WTC11 (cell line): Measurements from ENCODE around the gene RBP7. TPM values are rescaled to one million over a fixed set of nuclear protein-coding genes. Genes with fewer than 3 reads are reported as not detected.

Source experiments
- ATAC-seq: fragments of 200-7000 bp; cut with Tn5 transposase; 2 replicates; pipeline ENCODE4 v1.10.0; 2021; ENCODE audit warnings: mild to moderate bottlenecking, moderate library complexity
- CTCF ChIA-PET: fragments of 300-600 bp; sonication (Branson Sonifier 250); formaldehyde crosslinking; loops from one replicate; lab custom pipeline; 2021; ENCODE audit warnings: antibody characterized with exemption; lab: Charles Lee
- POLR2A ChIA-PET: fragments of 350-600 bp; sonication (Branson Sonifier 250); formaldehyde crosslinking; loops from one replicate; lab custom pipeline; 2021; ENCODE audit warnings: antibody characterized with exemption; lab: Charles Lee
- DNase-seq: peaks from one replicate; pipeline ENCODE4 v3.0.0; 2021; ENCODE audit warnings: low spot score
- H3K27ac Mint-ChIP-seq: 2 replicates; pipeline ENCODE4 v1.8.0; 2021; ENCODE audit warnings: mixed read lengths
- H3K27me3 Mint-ChIP-seq: 2 replicates; pipeline ENCODE4 v1.8.0; 2021; ENCODE audit warnings: low read depth, mild to moderate bottlenecking, moderate library complexity, mixed read lengths
- H3K36me3 Mint-ChIP-seq: 2 replicates; pipeline ENCODE4 v1.8.0; 2021; ENCODE audit warnings: mixed read lengths
- H3K4me1 Mint-ChIP-seq: 2 replicates; pipeline ENCODE4 v1.8.0; 2022; ENCODE audit warnings: mixed read lengths
- H3K4me3 Mint-ChIP-seq: 2 replicates; pipeline ENCODE4 v1.8.0; 2021; ENCODE audit warnings: mild to moderate bottlenecking, moderate library complexity, mixed read lengths
- H3K9me3 Mint-ChIP-seq: 2 replicates; pipeline ENCODE4 v1.8.0; 2021; ENCODE audit warnings: mixed read lengths
- GTF2I ChIP-seq: fragments of 250-450 bp; sonication (Bioruptor Pico); conservative IDR thresholded peaks from 2 replicates; pipeline ENCODE4 v1.4.0; 2021; ENCODE audit warnings: mild to moderate bottlenecking
- HMGA2 ChIP-seq: fragments of 250-450 bp; sonication (Bioruptor Pico); IDR thresholded peaks from 2 replicates; pipeline ENCODE4 v1.4.0; 2021; ENCODE audit warnings: mild to moderate bottlenecking, moderate library complexity
- JAZF1 ChIP-seq: fragments of 250-450 bp; sonication (Bioruptor Pico); IDR thresholded peaks from 2 replicates; pipeline ENCODE4 v1.9.0; 2021; ENCODE audit warnings: moderate library complexity, mild to moderate bottlenecking, inconsistent platforms
- JUN ChIP-seq: sonication (generic); formaldehyde crosslinking; IDR thresholded peaks from 2 replicates; pipeline ENCODE4 v1.8.0; 2023; ENCODE audit warnings: mild to moderate bottlenecking, missing genetic modification reagents
- KAT7 ChIP-seq: sonication (generic); formaldehyde crosslinking; IDR thresholded peaks from 2 replicates; pipeline ENCODE4 v1.8.1; 2023; ENCODE audit warnings: missing genetic modification reagents, mild to moderate bottlenecking, borderline replicate concordance
- SMAD3 ChIP-seq: sonication (generic); formaldehyde crosslinking; IDR thresholded peaks from 2 replicates; pipeline ENCODE4 v1.8.0; 2022; ENCODE audit warnings: missing genetic modification reagents, mild to moderate bottlenecking, borderline replicate concordance
- SP1 ChIP-seq: sonication (generic); formaldehyde crosslinking; conservative IDR thresholded peaks from 2 replicates; pipeline ENCODE4 v1.8.1; 2022; ENCODE audit warnings: missing genetic modification reagents
- TCF7 ChIP-seq: sonication (generic); formaldehyde crosslinking; IDR thresholded peaks from 2 replicates; pipeline ENCODE4 v1.8.0; 2022; ENCODE audit warnings: mild to moderate bottlenecking, low read depth, missing genetic modification reagents, moderate library complexity
- TEAD1 ChIP-seq: sonication (generic); formaldehyde crosslinking; IDR thresholded peaks from 2 replicates; pipeline ENCODE4 v1.8.0; 2022; ENCODE audit warnings: mild to moderate bottlenecking, missing genetic modification reagents
- ZNF121 ChIP-seq: sonication (generic); formaldehyde crosslinking; IDR thresholded peaks from 2 replicates; pipeline ENCODE4 v1.8.0; 2023; ENCODE audit warnings: missing genetic modification reagents
- ZNF219 ChIP-seq: sonication (generic); formaldehyde crosslinking; IDR thresholded peaks from 2 replicates; pipeline ENCODE4 v1.8.0; 2023; ENCODE audit warnings: missing genetic modification reagents, mild to moderate bottlenecking, borderline replicate concordance
- ZNF232 ChIP-seq: sonication (generic); formaldehyde crosslinking; IDR thresholded peaks from 2 replicates; pipeline ENCODE4 v1.8.0; 2022; ENCODE audit warnings: mild to moderate bottlenecking, missing genetic modification reagents
- ZNF317 ChIP-seq: sonication (generic); formaldehyde crosslinking; IDR thresholded peaks from 2 replicates; pipeline ENCODE4 v1.8.1; 2023; ENCODE audit warnings: low read depth, mild to moderate bottlenecking, moderate library complexity, missing genetic modification reagents, borderline replicate concordance
- ZNF396 ChIP-seq: fragments of 250-450 bp; sonication (Bioruptor Pico); IDR thresholded peaks from 2 replicates; pipeline ENCODE4 v1.8.0; 2021; ENCODE audit warnings: mild to moderate bottlenecking, moderate library complexity, borderline replicate concordance
- ZNF416 ChIP-seq: fragments of 250-450 bp; sonication (Bioruptor Pico); IDR thresholded peaks from 2 replicates; pipeline ENCODE4 v1.9.0; 2021; ENCODE audit warnings: mild to moderate bottlenecking, inconsistent platforms
- ZNF671 ChIP-seq: fragments of 250-450 bp; sonication (Bioruptor Pico); IDR thresholded peaks from 2 replicates; pipeline ENCODE4 v1.8.0; 2021; ENCODE audit warnings: mild to moderate bottlenecking
- total RNA-seq: library from RNA; stranded (reverse); gene quantifications from 3 replicates; pipeline ENCODE4 v1.2.3, GENCODE V29; 2021
- TF ChIP-seq, protein P1 (sequence below): sonication (generic); formaldehyde crosslinking; IDR thresholded peaks from 2 replicates; pipeline ENCODE4 v1.8.0; 2023; ENCODE audit warnings: missing genetic modification reagents, mild to moderate bottlenecking, borderline replicate concordance
- TF ChIP-seq, protein P2 (sequence below): fragments of 250-450 bp; sonication (Bioruptor Pico); IDR thresholded peaks from 2 replicates; pipeline ENCODE4 v1.8.0; 2021; ENCODE audit warnings: mild to moderate bottlenecking
- TF ChIP-seq, protein P3 (sequence below): sonication (generic); formaldehyde crosslinking; IDR thresholded peaks from 2 replicates; pipeline ENCODE4 v1.8.0; 2022; ENCODE audit warnings: missing genetic modification reagents
- TF ChIP-seq, protein P4 (sequence below): sonication (generic); formaldehyde crosslinking; IDR thresholded peaks from 2 replicates; pipeline ENCODE4 v1.8.1; 2023; ENCODE audit warnings: mild to moderate bottlenecking, missing genetic modification reagents, moderate library complexity
- TF ChIP-seq, protein P5 (sequence below): sonication (generic); formaldehyde crosslinking; IDR thresholded peaks from 2 replicates; pipeline ENCODE4 v1.8.0; 2022; ENCODE audit warnings: mild to moderate bottlenecking, missing genetic modification reagents

RBP7 gene
- total RNA-seq, 1 experiment from 2014 or later, result 3.2 TPM

DNA sequence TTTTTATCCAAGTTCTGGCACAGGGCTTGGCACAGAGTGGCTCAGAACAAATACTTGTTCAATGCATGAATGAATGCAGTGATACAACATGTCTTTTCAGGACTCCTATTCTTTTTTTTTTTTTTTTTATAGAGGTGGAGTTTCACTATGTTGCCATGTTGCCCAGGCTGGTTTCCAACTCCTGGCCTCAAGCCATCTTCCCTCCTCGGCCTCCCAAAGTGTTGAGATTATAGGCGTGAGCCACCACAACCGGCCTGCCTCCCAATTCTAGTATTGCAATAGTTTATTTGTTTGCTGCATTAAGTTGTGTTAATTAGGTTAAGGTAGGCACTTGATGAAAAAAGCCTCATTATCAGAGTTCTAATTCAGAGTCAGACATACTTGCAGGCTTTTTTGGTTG lies 53.6 kb downstream of the RBP7 start (continued):
- TF ChIP-seq, protein P1, sequence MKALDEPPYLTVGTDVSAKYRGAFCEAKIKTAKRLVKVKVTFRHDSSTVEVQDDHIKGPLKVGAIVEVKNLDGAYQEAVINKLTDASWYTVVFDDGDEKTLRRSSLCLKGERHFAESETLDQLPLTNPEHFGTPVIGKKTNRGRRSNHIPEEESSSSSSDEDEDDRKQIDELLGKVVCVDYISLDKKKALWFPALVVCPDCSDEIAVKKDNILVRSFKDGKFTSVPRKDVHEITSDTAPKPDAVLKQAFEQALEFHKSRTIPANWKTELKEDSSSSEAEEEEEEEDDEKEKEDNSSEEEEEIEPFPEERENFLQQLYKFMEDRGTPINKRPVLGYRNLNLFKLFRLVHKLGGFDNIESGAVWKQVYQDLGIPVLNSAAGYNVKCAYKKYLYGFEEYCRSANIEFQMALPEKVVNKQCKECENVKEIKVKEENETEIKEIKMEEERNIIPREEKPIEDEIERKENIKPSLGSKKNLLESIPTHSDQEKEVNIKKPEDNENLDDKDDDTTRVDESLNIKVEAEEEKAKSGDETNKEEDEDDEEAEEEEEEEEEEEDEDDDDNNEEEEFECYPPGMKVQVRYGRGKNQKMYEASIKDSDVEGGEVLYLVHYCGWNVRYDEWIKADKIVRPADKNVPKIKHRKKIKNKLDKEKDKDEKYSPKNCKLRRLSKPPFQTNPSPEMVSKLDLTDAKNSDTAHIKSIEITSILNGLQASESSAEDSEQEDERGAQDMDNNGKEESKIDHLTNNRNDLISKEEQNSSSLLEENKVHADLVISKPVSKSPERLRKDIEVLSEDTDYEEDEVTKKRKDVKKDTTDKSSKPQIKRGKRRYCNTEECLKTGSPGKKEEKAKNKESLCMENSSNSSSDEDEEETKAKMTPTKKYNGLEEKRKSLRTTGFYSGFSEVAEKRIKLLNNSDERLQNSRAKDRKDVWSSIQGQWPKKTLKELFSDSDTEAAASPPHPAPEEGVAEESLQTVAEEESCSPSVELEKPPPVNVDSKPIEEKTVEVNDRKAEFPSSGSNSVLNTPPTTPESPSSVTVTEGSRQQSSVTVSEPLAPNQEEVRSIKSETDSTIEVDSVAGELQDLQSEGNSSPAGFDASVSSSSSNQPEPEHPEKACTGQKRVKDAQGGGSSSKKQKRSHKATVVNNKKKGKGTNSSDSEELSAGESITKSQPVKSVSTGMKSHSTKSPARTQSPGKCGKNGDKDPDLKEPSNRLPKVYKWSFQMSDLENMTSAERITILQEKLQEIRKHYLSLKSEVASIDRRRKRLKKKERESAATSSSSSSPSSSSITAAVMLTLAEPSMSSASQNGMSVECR, result no peak

DNA sequence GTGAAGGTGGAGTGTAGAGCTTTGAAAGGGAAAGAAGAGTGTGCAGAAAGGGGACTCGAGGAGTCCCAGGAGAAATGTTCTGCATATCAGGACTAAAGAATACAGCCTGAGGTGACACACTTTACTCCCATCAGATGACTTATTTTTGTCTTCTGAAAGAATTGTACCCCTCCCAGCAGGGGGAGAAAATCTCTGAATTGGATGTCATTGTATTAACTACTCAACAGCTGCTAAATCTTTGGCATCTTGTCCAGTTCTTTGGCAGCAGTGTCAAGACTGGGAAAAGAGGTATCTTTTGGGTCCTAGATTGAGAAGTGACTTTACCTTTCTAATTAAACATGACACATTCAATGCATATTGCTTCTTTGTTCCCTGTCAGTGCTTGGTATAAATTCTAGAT lies 54.6 kb downstream of the RBP7 start:
- Mint-ChIP-seq H3K4me3 (no peak overlapping the region), H3K9me3 (no peaks in the 10 kb centered on the region), H3K4me1 (peaks cover 9% of the 10 kb centered on the region), H3K36me3 (peaks cover 4% of the 10 kb centered on the region), H3K27ac (no peak overlapping the region), H3K27me3 (no peaks in the 10 kb centered on the region)
- no peak for DNase-seq
- CTCF ChIA-PET, result no interaction called here
- POLR2A ChIA-PET, result no interaction called here
- ATAC-seq, result no peak
- TF ChIP-seq, protein P2, sequence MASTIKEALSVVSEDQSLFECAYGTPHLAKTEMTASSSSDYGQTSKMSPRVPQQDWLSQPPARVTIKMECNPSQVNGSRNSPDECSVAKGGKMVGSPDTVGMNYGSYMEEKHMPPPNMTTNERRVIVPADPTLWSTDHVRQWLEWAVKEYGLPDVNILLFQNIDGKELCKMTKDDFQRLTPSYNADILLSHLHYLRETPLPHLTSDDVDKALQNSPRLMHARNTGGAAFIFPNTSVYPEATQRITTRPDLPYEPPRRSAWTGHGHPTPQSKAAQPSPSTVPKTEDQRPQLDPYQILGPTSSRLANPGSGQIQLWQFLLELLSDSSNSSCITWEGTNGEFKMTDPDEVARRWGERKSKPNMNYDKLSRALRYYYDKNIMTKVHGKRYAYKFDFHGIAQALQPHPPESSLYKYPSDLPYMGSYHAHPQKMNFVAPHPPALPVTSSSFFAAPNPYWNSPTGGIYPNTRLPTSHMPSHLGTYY (CRISPR knock-in tag), result no peak
- TF ChIP-seq ZNF416 (CRISPR knock-in tag) (no peak), ZNF121 (CRISPR knock-in tag) (no peak), ZNF396 (CRISPR knock-in tag) (no peak), JUN (no peak), ZNF232 (no peak), ZNF317 (no peak), TCF7 (CRISPR knock-in tag) (no peak), ZNF671 (no peak)

DNA sequence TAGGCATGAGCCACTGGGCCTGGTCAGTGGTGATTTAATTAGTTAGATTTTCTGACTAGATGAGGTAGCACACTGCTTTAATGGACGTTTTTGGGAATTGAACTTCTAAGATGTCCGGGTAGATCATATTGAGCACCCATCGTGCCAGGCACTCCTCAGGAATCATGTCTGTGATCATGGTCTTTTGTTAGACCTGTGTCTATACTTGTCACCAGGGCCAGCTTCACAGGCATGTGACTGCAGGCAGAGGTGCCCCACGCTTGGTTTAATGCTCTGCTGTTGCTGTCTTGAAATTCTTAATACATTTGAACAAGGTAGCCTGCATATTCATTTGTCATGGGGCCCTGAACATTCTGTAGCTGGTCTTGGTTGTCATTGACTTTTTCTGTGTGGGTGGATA lies 55.3 kb downstream of the RBP7 start:
- no peak for TF ChIP-seq ZNF232
- Mint-ChIP-seq H3K36me3 (peaks cover 4% of the 10 kb centered on the region), H3K4me3 (no peak overlapping the region), H3K4me1 (peaks cover 4% of the 10 kb centered on the region; the same call in 1 of the 2 replicates), H3K27me3 (no peaks in the 10 kb centered on the region), H3K27ac (no peak overlapping the region; the same call in 1 of the 2 replicates), H3K9me3 (no peaks in the 10 kb centered on the region)
- DNase-seq, result no peak
- ChIA-PET POLR2A (no interaction called here), CTCF (interaction anchor here (0.6 kb wide), 1 partner anchor 51 kb away, joined by 3 read pairs; no protein-coding TSS in a partner anchor)
- no peak for ATAC-seq

DNA sequence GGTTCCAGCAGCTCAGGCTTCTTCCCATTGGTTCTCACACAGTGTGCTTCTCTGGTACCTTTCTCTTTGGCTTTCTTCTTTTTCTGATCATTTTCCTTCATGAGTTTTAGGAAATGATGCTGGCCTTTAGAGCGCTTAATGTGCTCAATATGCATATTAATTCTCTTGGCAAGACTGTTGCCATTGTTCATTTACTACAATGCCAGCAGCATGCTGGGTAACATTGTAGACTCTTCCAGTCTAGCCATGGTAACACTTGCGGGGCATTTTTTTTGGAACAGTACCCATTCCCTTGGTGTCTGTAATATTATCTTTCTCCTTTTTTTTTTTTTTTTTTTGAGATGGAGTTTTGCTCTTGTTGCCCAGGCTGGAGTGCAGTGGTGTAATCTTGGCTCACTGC lies 57.4 kb downstream of the RBP7 start:
- POLR2A ChIA-PET, result no interaction called here

More for the DNA sequence above, 57.4 kb downstream of the RBP7 start:
- no peaks in the 10 kb centered on the region for H3K27me3 Mint-ChIP-seq
- H3K9me3 Mint-ChIP-seq, result no peaks in the 10 kb centered on the region
- DNase-seq (no peak), ATAC-seq (no peak)
- CTCF ChIA-PET, result no interaction called here
- no peak overlapping the region for H3K27ac Mint-ChIP-seq
- H3K4me3 Mint-ChIP-seq, result no peak overlapping the region
- TF ChIP-seq SMAD3 (CRISPR knock-in tag), result no peak
- TF ChIP-seq, protein P3, sequence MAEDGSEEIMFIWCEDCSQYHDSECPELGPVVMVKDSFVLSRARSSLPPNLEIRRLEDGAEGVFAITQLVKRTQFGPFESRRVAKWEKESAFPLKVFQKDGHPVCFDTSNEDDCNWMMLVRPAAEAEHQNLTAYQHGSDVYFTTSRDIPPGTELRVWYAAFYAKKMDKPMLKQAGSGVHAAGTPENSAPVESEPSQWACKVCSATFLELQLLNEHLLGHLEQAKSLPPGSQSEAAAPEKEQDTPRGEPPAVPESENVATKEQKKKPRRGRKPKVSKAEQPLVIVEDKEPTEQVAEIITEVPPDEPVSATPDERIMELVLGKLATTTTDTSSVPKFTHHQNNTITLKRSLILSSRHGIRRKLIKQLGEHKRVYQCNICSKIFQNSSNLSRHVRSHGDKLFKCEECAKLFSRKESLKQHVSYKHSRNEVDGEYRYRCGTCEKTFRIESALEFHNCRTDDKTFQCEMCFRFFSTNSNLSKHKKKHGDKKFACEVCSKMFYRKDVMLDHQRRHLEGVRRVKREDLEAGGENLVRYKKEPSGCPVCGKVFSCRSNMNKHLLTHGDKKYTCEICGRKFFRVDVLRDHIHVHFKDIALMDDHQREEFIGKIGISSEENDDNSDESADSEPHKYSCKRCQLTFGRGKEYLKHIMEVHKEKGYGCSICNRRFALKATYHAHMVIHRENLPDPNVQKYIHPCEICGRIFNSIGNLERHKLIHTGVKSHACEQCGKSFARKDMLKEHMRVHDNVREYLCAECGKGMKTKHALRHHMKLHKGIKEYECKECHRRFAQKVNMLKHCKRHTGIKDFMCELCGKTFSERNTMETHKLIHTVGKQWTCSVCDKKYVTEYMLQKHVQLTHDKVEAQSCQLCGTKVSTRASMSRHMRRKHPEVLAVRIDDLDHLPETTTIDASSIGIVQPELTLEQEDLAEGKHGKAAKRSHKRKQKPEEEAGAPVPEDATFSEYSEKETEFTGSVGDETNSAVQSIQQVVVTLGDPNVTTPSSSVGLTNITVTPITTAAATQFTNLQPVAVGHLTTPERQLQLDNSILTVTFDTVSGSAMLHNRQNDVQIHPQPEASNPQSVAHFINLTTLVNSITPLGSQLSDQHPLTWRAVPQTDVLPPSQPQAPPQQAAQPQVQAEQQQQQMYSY (CRISPR knock-in tag), result no peak
- TF ChIP-seq ZNF219 (CRISPR knock-in tag), result no peak
- no peak for TF ChIP-seq SP1 (CRISPR knock-in tag)
- TF ChIP-seq, protein P4, sequence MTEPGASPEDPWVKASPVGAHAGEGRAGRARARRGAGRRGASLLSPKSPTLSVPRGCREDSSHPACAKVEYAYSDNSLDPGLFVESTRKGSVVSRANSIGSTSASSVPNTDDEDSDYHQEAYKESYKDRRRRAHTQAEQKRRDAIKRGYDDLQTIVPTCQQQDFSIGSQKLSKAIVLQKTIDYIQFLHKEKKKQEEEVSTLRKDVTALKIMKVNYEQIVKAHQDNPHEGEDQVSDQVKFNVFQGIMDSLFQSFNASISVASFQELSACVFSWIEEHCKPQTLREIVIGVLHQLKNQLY (CRISPR knock-in tag), result no peak
- TF ChIP-seq JAZF1 (CRISPR knock-in tag), result no peak
- no peak for TF ChIP-seq TEAD1 (CRISPR knock-in tag)
- TF ChIP-seq HMGA2 (CRISPR knock-in tag), result no peak
- no peak for TF ChIP-seq KAT7
- TF ChIP-seq GTF2I (CRISPR knock-in tag), result no peak
- TF ChIP-seq, protein P5, sequence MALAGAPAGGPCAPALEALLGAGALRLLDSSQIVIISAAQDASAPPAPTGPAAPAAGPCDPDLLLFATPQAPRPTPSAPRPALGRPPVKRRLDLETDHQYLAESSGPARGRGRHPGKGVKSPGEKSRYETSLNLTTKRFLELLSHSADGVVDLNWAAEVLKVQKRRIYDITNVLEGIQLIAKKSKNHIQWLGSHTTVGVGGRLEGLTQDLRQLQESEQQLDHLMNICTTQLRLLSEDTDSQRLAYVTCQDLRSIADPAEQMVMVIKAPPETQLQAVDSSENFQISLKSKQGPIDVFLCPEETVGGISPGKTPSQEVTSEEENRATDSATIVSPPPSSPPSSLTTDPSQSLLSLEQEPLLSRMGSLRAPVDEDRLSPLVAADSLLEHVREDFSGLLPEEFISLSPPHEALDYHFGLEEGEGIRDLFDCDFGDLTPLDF (CRISPR knock-in tag), result no peak
- H3K4me1 Mint-ChIP-seq, result peaks cover 12% of the 10 kb centered on the region
- H3K36me3 Mint-ChIP-seq, result no peaks in the 10 kb centered on the region
